GM13976 (cell line): Measurements from ENCODE around the gene PSG11.
"Not testable (repeated sequence)": the region's sequence is repeated elsewhere in the genome, so short reads cannot be mapped to it uniquely, and the experiment has no call there.

Source experiments
- DNase-seq: peaks from one replicate; pipeline ENCODE4 v3.0.0; 2012; ENCODE audit warnings: low spot score
- CTCF ChIP-seq: IDR thresholded peaks from 2 replicates; pipeline ENCODE4 v1.5.1; 2012; ENCODE audit warnings: borderline replicate concordance, mild to moderate bottlenecking; ENCODE audit not compliant: insufficient read depth; ENCODE audit errors: extremely low read depth, missing control alignments, control extremely low read depth
- in situ Hi-C: fragments of 300-500 bp; cut with MboI; formaldehyde crosslinking; loops from one replicate; pipeline ENCODE4 v1.12.0; 2022; ENCODE audit warnings: low sequenced_read_pairs, mixed read lengths, inconsistent platforms; ENCODE audit not compliant: unreplicated experiment

Gene PSG11

GRCh38 chr19:43002948-43003347 is 23.3 kb downstream of the PSG11 start:
- in situ Hi-C loops, DNase-seq: not testable (repeated sequence)

GRCh38 chr19:42996161-42996560 is 30.1 kb downstream of the PSG11 start:
- DNase-seq, in situ Hi-C loops: not testable (repeated sequence)

GRCh38 chr19:42992029-42992604 is 34.2 kb downstream of the PSG11 start:
- DNase-seq, in situ Hi-C loops: not testable (repeated sequence)

GRCh38 chr19:42989851-42990250 is 36.4 kb downstream of the PSG11 start:
- no peak for DNase-seq
- TF ChIP-seq CTCF: no peak
- in situ Hi-C loops: no loop called here

GRCh38 chr19:42989186-42989585 is 37.1 kb downstream of the PSG11 start:
- DNase-seq, in situ Hi-C loops: not testable (repeated sequence)

- DNase-seq, in situ Hi-C loops: not testable (repeated sequence)
Observed at GRCh38 chr19:42988206-42988605, 38.1 kb downstream of the PSG11 start.

- in situ Hi-C loops: no loop called here
- DNase-seq: no peak
- no peak for TF ChIP-seq CTCF
Observed at GRCh38 chr19:42985588-42985987, 40.7 kb downstream of the PSG11 start.

GRCh38 chr19:42982111-42982510 is 44.2 kb downstream of the PSG11 start:
- in situ Hi-C loops, DNase-seq: not testable (repeated sequence)

- DNase-seq, in situ Hi-C loops: not testable (repeated sequence)
Observed at GRCh38 chr19:42971451-42971850, 54.8 kb downstream of the PSG11 start.

- no peak for TF ChIP-seq CTCF
- DNase-seq: no peak
- in situ Hi-C loops: no loop called here
Observed at GRCh38 chr19:42965176-42965575, 61.1 kb downstream of the PSG11 start.

GRCh38 chr19:42961119-42961518 is 65.2 kb downstream of the PSG11 start:
- in situ Hi-C loops: no loop called here
- TF ChIP-seq CTCF: no peak
- DNase-seq: no peak
